Tibial nerve (tissue), 4 donors: ENCODE results near the gene PSAPL1. TPM values are rescaled to one million over a fixed set of nuclear protein-coding genes. Genes with fewer than 3 reads are reported as not detected.

Experiments used
- DNase-seq, 2 donors: peaks; one replicate each; pipeline ENCODE4 v3.0.0-alpha.2; 2019; ENCODE audit warnings: low spot score in 2 of 2
- H3K27ac ChIP-seq, 4 donors: fragments of 200-600 bp; sonication (generic) in 3 of 4; one replicate each; pipeline ENCODE4 v1.5.1; 2017 to 2019; ENCODE audit warnings: mild to moderate bottlenecking in 1 of 4
- H3K27me3 ChIP-seq, 2 donors: fragments of 200-600 bp; sonication (generic) in 1 of 2; one replicate each; pipeline versions ENCODE4 v1.5.1 to v1.6.0; 2017 to 2019
- H3K36me3 ChIP-seq, 3 donors: fragments of 200-600 bp; sonication (generic); one replicate each; pipeline ENCODE4 v1.5.1; 2018 to 2019
- H3K4me1 ChIP-seq, 4 donors: fragments of 200-600 bp; sonication (generic) in 3 of 4; one replicate each; pipeline ENCODE4 v1.5.1; 2017 to 2019
- H3K4me3 ChIP-seq, 4 donors: fragments of 200-600 bp; sonication (generic) in 3 of 4; one replicate each; pipeline ENCODE4 v1.5.1; 2017 to 2019; ENCODE audit warnings: mild to moderate bottlenecking in 1 of 4, moderate library complexity in 1 of 4
- H3K9me3 ChIP-seq, 4 donors: fragments of 200-600 bp; sonication (generic) in 3 of 4; one replicate each; pipeline ENCODE4 v1.5.1; 2017 to 2019
- EP300 ChIP-seq, 2 donors: sonication (generic); formaldehyde crosslinking; IDR thresholded peaks; one replicate each; pipeline ENCODE4 v1.6.1; 2017; ENCODE audit warnings: antibody characterized with exemption in 2 of 2, mild to moderate bottlenecking in 1 of 2
- POLR2A ChIP-seq, 2 donors: fragments of 450-650 bp; IDR thresholded peaks; one replicate each; pipeline ENCODE4 v1.6.1; 2017; ENCODE audit warnings: antibody characterized with exemption in 2 of 2, mild to moderate bottlenecking in 2 of 2, moderate library complexity in 2 of 2
- WGBS, 2 donors: methylation state at CpG; one replicate each; pipeline ENCODE4 v1.1.5; 2018; 5-methylcytosine and 5-hydroxymethylcytosine counted together
- total RNA-seq, 4 donors: library from RNA; depleted of rRNA; stranded (reverse); fragments of >200 nt; gene quantifications; one replicate each; pipeline ENCODE4 v1.1.0, GENCODE V29; 2016
- TF ChIP-seq, protein P1 (sequence below), 5 experiments: fragments of 200-600 bp in 3 of 5; fragments of 450-650 bp in 2 of 5; sonication (generic) in 3 of 5; IDR thresholded peaks; one replicate each; pipeline ENCODE4 v1.5.1; 2016 to 2019; ENCODE audit warnings: antibody characterized with exemption in 5 of 5, mild to moderate bottlenecking in 3 of 5, moderate library complexity in 2 of 5

PSAPL1 gene
- total RNA-seq, 4 donors from 2014 or later, result under 0.01 to 0.22 TPM; not detected in 2

DNA sequence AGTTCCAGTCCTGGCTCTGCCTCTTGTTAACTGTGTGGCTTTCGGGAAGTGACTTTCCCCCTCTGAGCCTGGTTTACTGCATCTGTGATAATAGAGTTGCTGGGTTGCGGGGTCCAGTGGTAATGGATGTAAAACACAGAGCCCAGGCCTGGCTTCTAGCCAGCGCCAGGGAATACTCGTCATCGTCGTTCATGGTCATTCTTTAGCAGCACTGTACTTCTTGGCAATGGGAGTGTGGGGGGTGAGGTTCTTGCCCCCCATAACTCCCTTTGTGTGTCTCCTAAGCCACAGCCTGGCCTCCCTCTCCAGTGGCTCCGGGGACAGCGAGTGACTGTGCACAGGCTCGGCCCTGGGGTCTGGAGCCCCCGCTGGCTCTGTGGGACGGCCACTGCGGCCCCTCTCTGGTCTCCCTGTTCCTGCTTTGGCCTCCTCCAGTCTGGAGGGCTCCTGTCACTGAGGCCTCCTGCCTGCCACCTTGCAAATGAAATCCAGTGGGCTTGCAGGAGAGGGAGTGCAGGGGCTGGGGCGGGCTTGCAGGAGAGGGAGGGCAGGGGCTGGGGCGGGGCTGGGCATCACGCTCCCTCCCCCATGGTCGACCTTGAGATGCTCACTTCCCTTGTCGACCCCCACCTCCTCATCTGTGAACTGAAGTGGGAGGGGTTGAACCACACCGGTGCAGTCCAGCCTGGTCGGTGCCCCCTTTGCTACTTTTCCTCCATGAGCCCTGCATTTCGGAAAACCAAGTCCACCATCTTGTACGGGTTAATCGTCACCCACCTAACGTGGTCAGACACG, 13.2 kb downstream of the PSAPL1 start:
- TF ChIP-seq POLR2A (IDR thresholded peaks at IDR 0.05) (no peak), EP300 (IDR thresholded peaks at IDR 0.05) (no peak)
- TF ChIP-seq, protein P1, sequence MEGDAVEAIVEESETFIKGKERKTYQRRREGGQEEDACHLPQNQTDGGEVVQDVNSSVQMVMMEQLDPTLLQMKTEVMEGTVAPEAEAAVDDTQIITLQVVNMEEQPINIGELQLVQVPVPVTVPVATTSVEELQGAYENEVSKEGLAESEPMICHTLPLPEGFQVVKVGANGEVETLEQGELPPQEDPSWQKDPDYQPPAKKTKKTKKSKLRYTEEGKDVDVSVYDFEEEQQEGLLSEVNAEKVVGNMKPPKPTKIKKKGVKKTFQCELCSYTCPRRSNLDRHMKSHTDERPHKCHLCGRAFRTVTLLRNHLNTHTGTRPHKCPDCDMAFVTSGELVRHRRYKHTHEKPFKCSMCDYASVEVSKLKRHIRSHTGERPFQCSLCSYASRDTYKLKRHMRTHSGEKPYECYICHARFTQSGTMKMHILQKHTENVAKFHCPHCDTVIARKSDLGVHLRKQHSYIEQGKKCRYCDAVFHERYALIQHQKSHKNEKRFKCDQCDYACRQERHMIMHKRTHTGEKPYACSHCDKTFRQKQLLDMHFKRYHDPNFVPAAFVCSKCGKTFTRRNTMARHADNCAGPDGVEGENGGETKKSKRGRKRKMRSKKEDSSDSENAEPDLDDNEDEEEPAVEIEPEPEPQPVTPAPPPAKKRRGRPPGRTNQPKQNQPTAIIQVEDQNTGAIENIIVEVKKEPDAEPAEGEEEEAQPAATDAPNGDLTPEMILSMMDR (IDR thresholded peaks at IDR 0.05), result no peak
- peaks cover 0 to 8% (median 0%) of the 10 kb centered on the region in 4 donors for H3K9me3 ChIP-seq
- H3K4me3 ChIP-seq, result no peak overlapping the region
- H3K27ac ChIP-seq, result no peak overlapping the region
- 82 to 86% methylated on average over 24 of the region's 24 CpGs for WGBS, 2 donors
- no peaks in the 10 kb centered on the region for H3K36me3 ChIP-seq
- H3K4me1 ChIP-seq, result peaks cover 0 to 10% (median 0%) of the 10 kb centered on the region in 4 donors
- no peak for DNase-seq
- no peaks in the 10 kb centered on the region for H3K27me3 ChIP-seq

DNA sequence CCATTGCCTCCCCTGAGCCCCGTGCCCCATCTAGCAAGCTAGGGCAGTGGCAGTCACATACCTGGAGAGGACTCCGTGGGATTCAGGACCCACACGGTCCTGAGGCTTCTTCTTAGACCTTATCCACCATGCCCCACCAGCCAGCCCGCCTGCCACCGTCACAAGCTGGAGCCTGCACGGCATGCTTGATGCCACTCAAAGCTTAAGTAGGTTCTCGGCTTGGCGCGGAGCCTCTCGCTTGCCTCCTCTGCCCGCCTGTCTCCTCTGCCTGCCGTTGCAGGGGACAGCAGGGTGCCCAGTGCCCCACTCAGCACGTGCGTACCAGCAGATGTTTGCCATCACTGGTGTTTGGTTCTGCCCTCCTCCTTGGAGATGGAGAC, 14.1 kb downstream of the PSAPL1 start:
- peaks cover 0 to 8% (median 0%) of the 10 kb centered on the region in 4 donors for H3K9me3 ChIP-seq
- no peak overlapping the region for H3K4me3 ChIP-seq
- no peaks in the 10 kb centered on the region for H3K36me3 ChIP-seq
- no peak overlapping the region for H3K27ac ChIP-seq
- H3K27me3 ChIP-seq, result no peaks in the 10 kb centered on the region
- peaks cover 0 to 10% (median 0%) of the 10 kb centered on the region in 4 donors for H3K4me1 ChIP-seq
- WGBS, 2 donors, result 90% methylated on average over 10 to 14 of the region's 14 CpGs
- TF ChIP-seq EP300 (IDR thresholded peaks at IDR 0.05) (no peak), POLR2A (IDR thresholded peaks at IDR 0.05) (no peak)
- TF ChIP-seq, protein P1 (IDR thresholded peaks at IDR 0.05), result no peak
- DNase-seq, result no peak

DNA sequence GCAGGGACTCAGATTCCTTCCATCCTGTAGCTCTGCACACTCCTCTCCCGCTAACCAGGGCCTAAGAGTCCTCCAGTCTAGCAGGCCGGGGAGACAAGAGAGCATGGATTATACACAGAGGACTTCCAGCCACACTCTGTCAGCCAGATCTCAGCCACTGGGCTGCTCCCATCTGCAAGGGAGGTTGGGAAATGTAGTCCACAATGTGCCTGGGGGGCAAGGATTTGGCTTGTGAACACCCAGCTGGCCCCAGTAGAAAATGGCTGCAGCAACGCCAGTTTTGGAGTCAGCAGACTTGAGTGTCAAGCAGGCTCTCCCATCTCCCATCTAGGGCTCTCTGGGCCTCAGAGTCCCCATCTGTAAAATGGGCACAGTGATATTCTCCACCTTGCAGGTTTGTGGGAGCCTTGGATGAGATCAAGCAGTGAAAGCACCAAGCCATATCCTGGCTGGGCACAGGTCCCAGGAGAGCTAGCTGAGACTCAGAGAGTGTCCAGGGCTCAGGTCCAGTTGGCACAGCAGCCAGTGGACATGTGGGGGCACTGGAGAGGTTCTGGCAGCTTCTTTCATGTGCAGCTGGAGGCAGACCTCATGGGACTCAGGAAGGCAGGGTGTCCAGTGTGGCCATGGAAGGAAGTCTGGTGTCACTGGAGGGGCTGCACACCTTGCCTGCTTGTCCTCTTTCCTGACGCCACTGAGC, 14.6 kb downstream of the PSAPL1 start:
- H3K4me1 ChIP-seq, result peaks cover 0 to 10% (median 0%) of the 10 kb centered on the region in 4 donors
- TF ChIP-seq, protein P1 (IDR thresholded peaks at IDR 0.05), result no peak
- no peak for TF ChIP-seq EP300 (IDR thresholded peaks at IDR 0.05)
- no peak overlapping the region for H3K27ac ChIP-seq
- 83% methylated on average over 2 to 4 of the region's 4 CpGs for WGBS, 2 donors
- no peak overlapping the region for H3K4me3 ChIP-seq
- H3K36me3 ChIP-seq, result no peaks in the 10 kb centered on the region
- peaks cover 0 to 8% (median 0%) of the 10 kb centered on the region in 4 donors for H3K9me3 ChIP-seq
- H3K27me3 ChIP-seq, result no peaks in the 10 kb centered on the region
- no peak for DNase-seq

- Histone ChIP-seq H3K4me3 (no peak overlapping the region), H3K9me3 (peaks cover 0 to 8% (median 0%) of the 10 kb centered on the region in 4 donors), H3K36me3 (no peaks in the 10 kb centered on the region), H3K27ac (no peak overlapping the region), H3K4me1 (peaks cover 0 to 4% (median 0%) of the 10 kb centered on the region in 4 donors), H3K27me3 (no peaks in the 10 kb centered on the region)
- no peak for TF ChIP-seq EP300 (IDR thresholded peaks at IDR 0.05)
- 82 to 87% methylated on average over 15 of the region's 15 CpGs for WGBS, 2 donors
- no peak for DNase-seq
Measured at GRCh38 chr4:7418131-7418943, 16.4 kb downstream of the PSAPL1 start.

DNA sequence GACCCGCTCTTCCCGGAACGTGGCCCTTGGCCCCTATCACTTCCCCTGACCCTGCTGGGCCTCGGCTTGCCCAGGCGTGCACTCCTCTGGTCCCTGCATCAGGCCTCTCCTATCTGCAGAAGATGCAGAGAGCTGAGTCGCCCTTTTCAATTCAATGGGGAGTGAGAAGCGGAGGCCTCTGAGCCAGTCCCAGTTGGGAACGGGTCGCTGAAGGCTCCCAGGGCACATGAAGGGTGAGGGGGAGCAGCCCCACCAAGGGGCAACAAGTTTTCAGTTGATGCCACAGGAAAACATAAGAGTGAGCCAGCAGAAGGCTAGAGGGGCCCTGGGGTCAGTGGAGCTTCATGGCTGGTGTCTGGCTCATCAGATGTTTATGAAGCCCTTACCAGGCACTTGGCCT, 17.1 kb downstream of the PSAPL1 start:
- no peak overlapping the region for H3K27ac ChIP-seq
- no peaks in the 10 kb centered on the region for H3K27me3 ChIP-seq
- WGBS, 2 donors, result 91 to 94% methylated on average over 9 of the region's 9 CpGs
- H3K9me3 ChIP-seq, result peaks cover 0 to 8% (median 0%) of the 10 kb centered on the region in 4 donors
- H3K4me1 ChIP-seq, result no peaks in the 10 kb centered on the region
- no peak overlapping the region for H3K4me3 ChIP-seq
- DNase-seq, result no peak
- no peaks in the 10 kb centered on the region for H3K36me3 ChIP-seq
- TF ChIP-seq, protein P1 (IDR thresholded peaks at IDR 0.05), result no peak
